Purkinje cell (primary cell): Measurements from ENCODE around the gene KRTAP16-1. TPM values are rescaled to one million over a fixed set of nuclear protein-coding genes. Genes with fewer than 3 reads are reported as not detected.

Source experiments
- polyA plus RNA-seq: library from polyadenylated mRNA; unstranded; fragments of >200 nt; fragmentation: Nextera tagmentation; gene quantifications from 2 replicates; pipeline ENCODE4 v1.2.1, GENCODE V29; 2014

Gene KRTAP16-1
- not detected in 2 replicates for polyA plus RNA-seq

GRCh38 chr17:41308918-41309359 lies at the start of gene KRTAP16-1:
KRTAP16-1 (minus strand) TSS chr17:41309309; CDS start chr17:41309253, 56 bp downstream.

GRCh38 chr17:41350381-41350878 lies 41.3 kb upstream of the KRTAP16-1 start, which contains the start of gene KRT33A:
KRT33A (minus strand) TSS chr17:41350828; CDS start chr17:41350767, 61 bp downstream.

GRCh38 chr17:41315204-41315794 lies 6.2 kb upstream of the KRTAP16-1 start, which contains the start of gene KRTAP17-1:
KRTAP17-1 (minus strand) TSS chr17:41315710; CDS start chr17:41315650, 60 bp downstream.

GRCh38 chr17:41301916-41302901 lies 6.9 kb downstream of the KRTAP16-1 start, which contains the start of gene KRTAP29-1:
KRTAP29-1 (minus strand) TSS chr17:41302851; CDS start chr17:41302851, 0 bp downstream.

GRCh38 chr17:41275648-41276190 lies 33.4 kb downstream of the KRTAP16-1 start, which contains the start of gene KRTAP9-7:
KRTAP9-7 (plus strand) TSS chr17:41275698; CDS start chr17:41275698, 0 bp downstream.

GRCh38 chr17:41265078-41265477 lies 44.0 kb downstream of the KRTAP16-1 start, which contains the start of gene KRTAP9-6:
KRTAP9-6 (plus strand) TSS chr17:41265378; CDS start chr17:41265378, 0 bp downstream.

Other genes with a start within 250 kb of the KRTAP16-1 start
- gene KRTAP2-3, start 249.2 kb downstream of the KRTAP16-1 start, polyA plus RNA-seq, result not detected in 2 replicates
- gene KRTAP2-4, start 243.4 kb downstream of the KRTAP16-1 start, polyA plus RNA-seq, result not detected in 2 replicates
- not detected in 2 replicates for gene KRTAP4-7, start 225.2 kb downstream of the KRTAP16-1 start, polyA plus RNA-seq
- not detected in 2 replicates for gene KRTAP4-8, start 211.2 kb downstream of the KRTAP16-1 start, polyA plus RNA-seq
- gene KRTAP4-16, start 207.1 kb downstream of the KRTAP16-1 start, polyA plus RNA-seq, result not detected in 2 replicates
- not detected in 2 replicates for gene KRTAP4-9, start 203.9 kb downstream of the KRTAP16-1 start, polyA plus RNA-seq
- gene KRTAP4-11, start 190.9 kb downstream of the KRTAP16-1 start, polyA plus RNA-seq, result not detected in 2 replicates
- not detected in 2 replicates for gene KRTAP4-12, start 185.1 kb downstream of the KRTAP16-1 start, polyA plus RNA-seq
- gene KRTAP4-6, start 168.8 kb downstream of the KRTAP16-1 start, polyA plus RNA-seq, result not detected in 2 replicates
- gene KRTAP4-5, start 159.5 kb downstream of the KRTAP16-1 start, polyA plus RNA-seq, result not detected in 2 replicates
- gene KRTAP4-4, start 148.6 kb downstream of the KRTAP16-1 start, polyA plus RNA-seq, result not detected in 2 replicates
- gene KRTAP4-3, start 141.1 kb downstream of the KRTAP16-1 start, polyA plus RNA-seq, result not detected in 2 replicates
- gene KRTAP4-2, start 131.1 kb downstream of the KRTAP16-1 start, polyA plus RNA-seq, result not detected in 2 replicates
- not detected in 2 replicates for gene KRTAP4-1, start 124.4 kb downstream of the KRTAP16-1 start, polyA plus RNA-seq
- gene KRTAP9-1, start 119.4 kb downstream of the KRTAP16-1 start, polyA plus RNA-seq, result not detected in 2 replicates
- not detected in 2 replicates for gene KRTAP9-2, start 82.7 kb downstream of the KRTAP16-1 start, polyA plus RNA-seq
- gene KRTAP9-3, start 76.9 kb downstream of the KRTAP16-1 start, polyA plus RNA-seq, result not detected in 2 replicates
- not detected in 2 replicates for gene KRTAP9-8, start 71.3 kb downstream of the KRTAP16-1 start, polyA plus RNA-seq
- not detected in 2 replicates for gene KRTAP9-4, start 59.6 kb downstream of the KRTAP16-1 start, polyA plus RNA-seq
- gene KRTAP9-9, start 53.9 kb downstream of the KRTAP16-1 start, polyA plus RNA-seq, result not detected in 2 replicates
- gene KRTAP9-6, start 43.9 kb downstream of the KRTAP16-1 start, polyA plus RNA-seq, result not detected in 2 replicates
- gene KRTAP9-7, start 33.6 kb downstream of the KRTAP16-1 start, polyA plus RNA-seq, result not detected in 2 replicates
- not detected in 2 replicates for gene KRTAP29-1, start 6.5 kb downstream of the KRTAP16-1 start, polyA plus RNA-seq
- gene KRTAP17-1, start 6.4 kb upstream of the KRTAP16-1 start, polyA plus RNA-seq, result not detected in 2 replicates
- not detected in 2 replicates for gene KRT33A, start 41.5 kb upstream of the KRTAP16-1 start, polyA plus RNA-seq
- gene KRT33B, start 60.5 kb upstream of the KRTAP16-1 start, polyA plus RNA-seq, result not detected in 2 replicates
- not detected in 2 replicates for gene KRT34, start 73.0 kb upstream of the KRTAP16-1 start, polyA plus RNA-seq
- gene KRT31, start 88.3 kb upstream of the KRTAP16-1 start, polyA plus RNA-seq, result 2.2 TPM in 1 of 2 replicates, not detected in the other
- not detected in 2 replicates for gene KRT37, start 115.3 kb upstream of the KRTAP16-1 start, polyA plus RNA-seq
- gene KRT38, start 131.7 kb upstream of the KRTAP16-1 start, polyA plus RNA-seq, result not detected in 2 replicates
- gene KRT32, start 158.1 kb upstream of the KRTAP16-1 start, polyA plus RNA-seq, result not detected in 2 replicates
- not detected in 2 replicates for gene KRT35, start 171.8 kb upstream of the KRTAP16-1 start, polyA plus RNA-seq
- not detected in 2 replicates for gene KRT36, start 180.6 kb upstream of the KRTAP16-1 start, polyA plus RNA-seq
- not detected in 2 replicates for gene KRT13, start 196.3 kb upstream of the KRTAP16-1 start, polyA plus RNA-seq
- gene KRT15, start 209.6 kb upstream of the KRTAP16-1 start, polyA plus RNA-seq, result not detected in 2 replicates
- not detected in 2 replicates for gene KRT19, start 219.0 kb upstream of the KRTAP16-1 start, polyA plus RNA-seq